IMR-90 (cell line): ENCODE data around the gene CDK10. TPM values are rescaled to one million over a fixed set of nuclear protein-coding genes. Genes with fewer than 3 reads are reported as not detected.

ENCODE experiments used
- ATAC-seq: fragments of 200-7000 bp; cut with Tn5 transposase; 2 replicates; pipeline ENCODE4 v1.9.1; 2020; ENCODE audit warnings: low read depth, mild to moderate bottlenecking, moderate library complexity
- BruUV-seq: library from RNA; stranded (reverse); fragments of 400-500 nt; replicated peaks from 2 replicates; lab custom pipeline; 2021; lab: Mats Ljungman, UMichigan
- CTCF ChIA-PET: fragments of 300-600 bp; formaldehyde crosslinking; extraction: SDS; loops from one replicate; lab custom pipeline; 2021; ENCODE audit warnings: antibody characterized with exemption; lab: Yijun Ruan, JAX
- POLR2A ChIA-PET: fragments of 300-600 bp; sonication (Branson Sonifier 250); formaldehyde crosslinking; loops from one replicate; lab custom pipeline; 2022; ENCODE audit warnings: antibody characterized with exemption; ENCODE audit not compliant: unreplicated experiment; lab: Charles Lee
- DNase-seq: peaks from one replicate; pipeline ENCODE4 v3.0.0; 2013
- H2AFZ ChIP-seq: replicated peaks from 2 replicates; pipeline ENCODE3; 2013; ENCODE audit warnings: low read length, mild to moderate bottlenecking; ENCODE audit not compliant: poor library complexity
- H2AK5ac ChIP-seq: 2 replicates; pipeline ENCODE4 v1.6.1; 2013; ENCODE audit warnings: low read depth, low read length, inconsistent platforms
- H2AK9ac ChIP-seq: replicated peaks from 2 replicates; pipeline ENCODE3; 2013; ENCODE audit warnings: mild to moderate bottlenecking, low read depth, low read length, moderate library complexity; ENCODE audit not compliant: poor library complexity
- H2BK120ac ChIP-seq: 2 replicates; pipeline ENCODE4 v1.6.1; 2013; ENCODE audit warnings: low read depth, low read length, inconsistent platforms
- H2BK15ac ChIP-seq: 3 replicates; pipeline ENCODE4 v1.6.1; 2013; ENCODE audit warnings: low read depth, low read length, inconsistent platforms
- H2BK20ac ChIP-seq: 2 replicates; pipeline ENCODE4 v1.6.1; 2013; ENCODE audit warnings: low read depth, mild to moderate bottlenecking, inconsistent platforms, low read length, moderate library complexity
- H2BK5ac ChIP-seq: 2 replicates; pipeline ENCODE4 v1.6.1; 2013; ENCODE audit warnings: mild to moderate bottlenecking, low read depth, low read length, inconsistent platforms; ENCODE audit not compliant: poor library complexity, severe bottlenecking
- H3K14ac ChIP-seq: replicated peaks from 2 replicates; pipeline ENCODE4 v1.6.1; 2013; ENCODE audit warnings: low read depth, low read length, inconsistent platforms
- H3K18ac ChIP-seq: 2 replicates; pipeline ENCODE4 v1.6.1; 2013; ENCODE audit warnings: low read depth, low read length, control low read depth
- H3K23ac ChIP-seq: 2 replicates; pipeline ENCODE4 v1.6.1; 2013; ENCODE audit warnings: low read depth, low read length, inconsistent platforms
- H3K27ac ChIP-seq: 2 replicates; pipeline ENCODE4 v1.5.1; 2013; ENCODE audit warnings: mild to moderate bottlenecking, control low read depth, low read length; ENCODE audit not compliant: insufficient read depth
- H3K27me3 ChIP-seq: 2 replicates; pipeline ENCODE4 v1.6.1; 2013; ENCODE audit warnings: low read length; ENCODE audit not compliant: control insufficient read depth, insufficient read depth
- H3K36me3 ChIP-seq: 2 replicates; pipeline ENCODE4 v1.6.1; 2013; ENCODE audit warnings: low read length, mixed read lengths; ENCODE audit not compliant: control insufficient read depth, insufficient read depth
- H3K4ac ChIP-seq: 2 replicates; pipeline ENCODE4 v1.6.1; 2013; ENCODE audit warnings: low read depth, low read length, inconsistent platforms
- H3K4me1 ChIP-seq: 2 replicates; pipeline ENCODE4 v1.6.1; 2013; ENCODE audit warnings: low read length, mixed read lengths; ENCODE audit not compliant: control insufficient read depth, insufficient read depth
- H3K4me2 ChIP-seq: 2 replicates; pipeline ENCODE4 v1.6.1; 2013; ENCODE audit warnings: low read depth, mild to moderate bottlenecking, control low read depth, low read length, moderate library complexity
- H3K4me3 ChIP-seq: 2 replicates; pipeline ENCODE4 v1.5.1; 2013; ENCODE audit warnings: low read depth, mild to moderate bottlenecking, control low read depth, low read length, moderate library complexity; ENCODE audit not compliant: insufficient read depth
- H3K56ac ChIP-seq: 2 replicates; pipeline ENCODE4 v1.6.1; 2013; ENCODE audit warnings: low read length, inconsistent platforms; ENCODE audit not compliant: insufficient read depth; ENCODE audit errors: extremely low read depth
- H3K79me1 ChIP-seq, 2 experiments: 2 replicates each; pipeline ENCODE4 v1.6.1; 2013; ENCODE audit warnings: low read length in 2 of 2, inconsistent platforms in 1 of 2, low read depth in 1 of 2
- H3K9ac ChIP-seq: 2 replicates; pipeline ENCODE4 v1.6.1; 2013; ENCODE audit warnings: low read depth, low read length, control low read depth
- H3K9me1 ChIP-seq: 2 replicates; pipeline ENCODE4 v1.6.1; 2013; ENCODE audit warnings: low read length, inconsistent platforms; ENCODE audit not compliant: insufficient read depth
- H3K9me3 ChIP-seq: 2 replicates; pipeline ENCODE4 v1.6.1; 2013; ENCODE audit warnings: low read length; ENCODE audit not compliant: control insufficient read depth, insufficient read depth
- H4K20me1 ChIP-seq: 2 replicates; pipeline ENCODE4 v1.6.1; 2013; ENCODE audit warnings: low read length, inconsistent platforms; ENCODE audit not compliant: insufficient read depth
- H4K5ac ChIP-seq: 2 replicates; pipeline ENCODE4 v1.6.1; 2013; ENCODE audit warnings: mild to moderate bottlenecking, low read depth, low read length, control low read depth
- H4K8ac ChIP-seq, 2 experiments: 2 replicates each; pipeline ENCODE4 v1.6.1; 2013; ENCODE audit warnings: low read depth in 2 of 2, low read length in 2 of 2, control low read depth in 1 of 2, inconsistent platforms in 1 of 2
- H4K91ac ChIP-seq: 2 replicates; pipeline ENCODE4 v1.6.1; 2013; ENCODE audit warnings: low read depth, low read length, inconsistent platforms; ENCODE audit not compliant: insufficient read depth
- BHLHE40 ChIP-seq: fragments of 150-350 bp; IDR thresholded peaks from 2 replicates; pipeline ENCODE4 v1.6.1; 2016; ENCODE audit warnings: mild to moderate bottlenecking, low read depth, low read length
- CEBPB ChIP-seq: IDR thresholded peaks from 2 replicates; pipeline ENCODE4 v1.6.1; 2012; ENCODE audit warnings: low read depth, low read length, improper control_type of control experiment
- MAFK ChIP-seq: IDR thresholded peaks from 2 replicates; pipeline ENCODE4 v1.6.1; 2012; ENCODE audit warnings: low read depth, low read length, improper control_type of control experiment
- MAZ ChIP-seq: IDR thresholded peaks from 2 replicates; pipeline ENCODE4 v1.6.1; 2012; ENCODE audit warnings: low read depth, mild to moderate bottlenecking, low read length, improper control_type of control experiment, moderate library complexity, borderline replicate concordance
- POLR2A ChIP-seq: IDR thresholded peaks from 2 replicates; pipeline ENCODE4 v1.6.1; 2012; ENCODE audit warnings: mild to moderate bottlenecking, low read depth, low read length
- RAD21 ChIP-seq: IDR thresholded peaks from 2 replicates; pipeline ENCODE4 v1.6.1; 2012; ENCODE audit warnings: low read length, improper control_type of control experiment
- RCOR1 ChIP-seq: IDR thresholded peaks from 2 replicates; pipeline ENCODE4 v1.6.1; 2012; ENCODE audit warnings: mild to moderate bottlenecking, low read length, improper control_type of control experiment; ENCODE audit not compliant: insufficient replicate concordance
- USF2 ChIP-seq: fragments of 150-350 bp; IDR thresholded peaks from 2 replicates; pipeline ENCODE4 v1.6.1; 2017; ENCODE audit warnings: mild to moderate bottlenecking, antibody characterized with exemption, low read length, low read depth
- WGBS, 2 experiments: methylation state at CpG; one replicate each; pipeline versions ENCODE4 v1.1.5 to v1.1.7; 2013; ENCODE audit warnings: missing lambda C conversion rate in 2 of 2; ENCODE audit not compliant: insufficient read length in 1 of 2; ENCODE audit errors: extremely low coverage in 2 of 2; 5-methylcytosine and 5-hydroxymethylcytosine counted together
- dilution Hi-C: fragments of 300-500 bp; cut with HindIII; formaldehyde crosslinking; loops from one replicate; pipeline ENCODE4 v1.14.3; 2018; ENCODE audit warnings: low sequenced_read_pairs; ENCODE audit not compliant: unreplicated experiment
- in situ Hi-C: fragments of 300-500 bp; cut with MboI; formaldehyde crosslinking; loops from 3 replicates; pipeline ENCODE4 v1.14.3; 2019; ENCODE audit warnings: low sequenced_read_pairs, inconsistent platforms, mixed read lengths
- intact Hi-C: fragments of 100-400 bp; cut with micrococcal nuclease; formaldehyde crosslinking; loops from 2 replicates; pipeline ENCODE4 v1.10.0; 2022
- polyA plus RNA-seq, 3 experiments: library from polyadenylated mRNA; depleted of rRNA; stranded (reverse); fragments of >200 nt; gene quantifications; 2 replicates each; pipeline ENCODE4 v1.2.3, GENCODE V29; 2012; ENCODE audit warnings: low replicate concordance in 1 of 3
- total RNA-seq: library from RNA; depleted of rRNA; stranded (reverse); fragments of >200 nt; gene quantifications from 2 replicates; pipeline ENCODE4 v1.2.3, GENCODE V29; 2012

The CDK10 gene
- total and polyA plus RNA-seq, 2 of the 4 experiments (the other 2 are of a cell fraction), result 19.5 to 61.8 TPM

DNA sequence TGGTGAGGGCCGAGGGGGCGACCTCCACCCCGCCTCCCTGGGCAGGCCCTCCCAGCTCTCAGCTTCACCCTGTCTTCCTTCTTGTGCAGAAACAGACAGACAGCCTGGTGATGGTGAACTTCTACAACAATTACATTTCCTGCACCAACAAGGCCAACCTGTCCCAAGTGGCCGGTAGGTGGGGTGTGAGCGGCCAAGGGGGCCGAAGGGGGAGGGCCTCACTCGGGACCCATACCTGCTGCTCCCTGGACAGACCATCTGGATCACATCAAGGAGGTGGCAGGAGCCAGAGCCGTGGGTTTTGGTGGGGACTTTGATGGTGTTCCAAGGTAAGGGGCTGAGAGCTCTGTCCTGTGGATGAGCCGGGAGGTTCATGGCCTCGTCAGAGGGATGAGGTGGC is 49.1 kb upstream of the CDK10 start (continued):
- TF ChIP-seq RAD21, result no peak
- TF ChIP-seq POLR2A, result no peak
- no peak for TF ChIP-seq RCOR1

DNA sequence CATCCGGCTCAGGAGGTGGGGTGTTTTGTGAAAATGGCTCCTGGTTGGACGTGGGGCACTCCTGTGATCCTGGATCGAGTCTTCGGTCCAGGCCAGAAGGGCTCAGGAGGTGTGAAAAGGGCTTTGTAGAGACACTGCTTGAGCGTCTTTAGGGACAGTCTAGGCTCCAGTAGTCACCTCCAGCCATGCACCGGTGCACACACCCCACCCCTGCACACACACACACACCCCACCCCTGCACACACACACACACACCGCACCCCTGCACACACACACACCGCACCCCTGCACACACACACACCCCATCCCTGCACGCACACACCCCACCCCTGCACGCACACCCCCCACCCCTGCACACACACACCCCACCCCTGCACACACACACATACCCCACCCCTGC is 48.0 kb upstream of the CDK10 start:
- no peak overlapping the region for H4K8ac ChIP-seq
- no peak overlapping the region for H2AK9ac ChIP-seq
- H2BK20ac ChIP-seq, result no peak overlapping the region
- no TSS peak for BruUV-seq
- H2BK5ac ChIP-seq, result no peak overlapping the region
- no peaks in the 10 kb centered on the region; the same call in 1 of the 2 replicates for H4K20me1 ChIP-seq
- H4K91ac ChIP-seq, result no peak overlapping the region
- no CpG with 5 or more reads among the region's 10 CpGs for WGBS, 2 experiments
- no peak overlapping the region for H3K9ac ChIP-seq
- H3K79me1 ChIP-seq, result no peaks in the 10 kb centered on the region; a peak in 1 of 4 replicates
- H4K5ac ChIP-seq, result no peak overlapping the region
- H3K27me3 ChIP-seq, result peaks cover 7% of the 10 kb centered on the region
- no peak overlapping the region for H2AK5ac ChIP-seq
- no peak overlapping the region for H3K4me3 ChIP-seq
- no peak overlapping the region for H2BK120ac ChIP-seq
- H2BK15ac ChIP-seq, result no peak overlapping the region
- dilution Hi-C loops, result no loop called here
- H3K9me1 ChIP-seq, result no peaks in the 10 kb centered on the region; the same call in 1 of the 2 replicates
- no peak for TF ChIP-seq MAZ
- no peak for TF ChIP-seq MAFK
- no peak for TF ChIP-seq CEBPB
- no peak for TF ChIP-seq POLR2A
- no peak for TF ChIP-seq BHLHE40
- TF ChIP-seq USF2, result no peak
- POLR2A ChIA-PET, result no interaction called here
- ATAC-seq (no peak), DNase-seq (no peak)
- no peaks in the 10 kb centered on the region for H3K36me3 ChIP-seq
- no peak overlapping the region for H2AFZ ChIP-seq
- no peak overlapping the region for H3K23ac ChIP-seq
- no peak overlapping the region for H3K14ac ChIP-seq
- no peak overlapping the region for H3K56ac ChIP-seq
- intact Hi-C loops, result no loop called here
- H3K18ac ChIP-seq, result no peak overlapping the region
- no peak overlapping the region for H3K27ac ChIP-seq
- no peak overlapping the region for H3K4me2 ChIP-seq
- H3K4me1 ChIP-seq, result peaks cover 3% of the 10 kb centered on the region; the same call in 1 of the 2 replicates
- CTCF ChIA-PET, result no interaction called here
- in situ Hi-C loops, result no loop called here
- no peak overlapping the region for H3K4ac ChIP-seq
- H3K9me3 ChIP-seq, result no peaks in the 10 kb centered on the region
